MM.1S (cell line): ENCODE results near the gene STC2.

ENCODE experiments used
- CTCF ChIP-seq: fragments of 300-600 bp; sonication (generic); IDR thresholded peaks from 2 replicates; pipeline ENCODE4 v1.5.1; 2016; ENCODE audit warnings: antibody characterized with exemption, low read length, mixed read lengths
- EZH2 ChIP-seq: fragments of 300-600 bp; sonication (generic); optimal IDR thresholded peaks from 2 replicates; pipeline ENCODE3; 2017; ENCODE audit warnings: low read depth, mild to moderate bottlenecking, antibody characterized with exemption, low read length, mixed read lengths

GRCh38 chr5:173279166-173279565, 49.0 kb downstream of the STC2 start:
- TF ChIP-seq CTCF: no peak
- no peak for TF ChIP-seq EZH2
